Thoracic aorta (tissue), 2 donors: Measurements from ENCODE around the gene PITPNM3. TPM values are rescaled to one million over a fixed set of nuclear protein-coding genes. Genes with fewer than 3 reads are reported as not detected.

Experiments used
- ATAC-seq: fragments of 150-250 bp; one replicate; pipeline ENCODE4 v1.8.0; 2017; ENCODE audit warnings: low read depth; ENCODE audit not compliant: insufficient number of reproducible peaks, low FRiP score
- DNase-seq: peaks from one replicate; pipeline ENCODE4 v3.0.0-alpha.2; 2020; ENCODE audit warnings: low spot score
- H3K27ac ChIP-seq, 2 donors: fragments of 200-600 bp; sonication (generic); 1 replicate in 1 of 2; 2 replicates in 1 of 2; pipeline ENCODE4 v1.5.1; 2016; ENCODE audit warnings: mild to moderate bottlenecking in 2 of 2, moderate library complexity in 2 of 2
- H3K27me3 ChIP-seq: fragments of 200-600 bp; sonication (generic); replicated peaks from 2 replicates; pipeline ENCODE4 v1.6.0; 2016; ENCODE audit warnings: mild to moderate bottlenecking; ENCODE audit not compliant: insufficient read depth
- H3K36me3 ChIP-seq: fragments of 200-600 bp; sonication (generic); one replicate; pipeline ENCODE4 v1.5.1; 2016
- H3K4me1 ChIP-seq, 2 donors: fragments of 200-600 bp; sonication (generic); 1 replicate in 1 of 2; 2 replicates in 1 of 2; pipeline versions ENCODE4 v1.5.1 to v1.6.0; 2016; ENCODE audit warnings: low read depth in 2 of 2, mild to moderate bottlenecking in 1 of 2; ENCODE audit not compliant: control insufficient read depth in 1 of 2
- H3K4me3 ChIP-seq: fragments of 200-600 bp; sonication (generic); 2 replicates; pipeline ENCODE4 v1.5.1; 2016; ENCODE audit warnings: mild to moderate bottlenecking
- H3K9me3 ChIP-seq: fragments of 200-600 bp; sonication (generic); 2 replicates; pipeline ENCODE4 v1.5.1; 2016
- total RNA-seq, 2 donors: library from RNA; depleted of rRNA; stranded (reverse); fragments of >200 nt; gene quantifications; one replicate each; pipeline versions ENCODE4 v1.1.0 to v1.2.3, GENCODE V29; 2016
- TF ChIP-seq, protein P1 (sequence below): fragments of 200-600 bp; sonication (generic); IDR thresholded peaks from one replicate; pipeline ENCODE4 v1.5.1; 2019; ENCODE audit warnings: antibody characterized with exemption

Gene PITPNM3
- total RNA-seq, 2 donors from 2014 or later: 1.8 to 3.1 TPM

- Histone ChIP-seq H3K36me3 (no peaks in the 10 kb centered on the region), H3K27me3 (no peaks in the 10 kb centered on the region), H3K27ac (no peak overlapping the region), H3K4me3 (no peak overlapping the region), H3K4me1 (no peaks in the 10 kb centered on the region), H3K9me3 (no peaks in the 10 kb centered on the region)
- ATAC-seq: no peak
- TF ChIP-seq, protein P1, sequence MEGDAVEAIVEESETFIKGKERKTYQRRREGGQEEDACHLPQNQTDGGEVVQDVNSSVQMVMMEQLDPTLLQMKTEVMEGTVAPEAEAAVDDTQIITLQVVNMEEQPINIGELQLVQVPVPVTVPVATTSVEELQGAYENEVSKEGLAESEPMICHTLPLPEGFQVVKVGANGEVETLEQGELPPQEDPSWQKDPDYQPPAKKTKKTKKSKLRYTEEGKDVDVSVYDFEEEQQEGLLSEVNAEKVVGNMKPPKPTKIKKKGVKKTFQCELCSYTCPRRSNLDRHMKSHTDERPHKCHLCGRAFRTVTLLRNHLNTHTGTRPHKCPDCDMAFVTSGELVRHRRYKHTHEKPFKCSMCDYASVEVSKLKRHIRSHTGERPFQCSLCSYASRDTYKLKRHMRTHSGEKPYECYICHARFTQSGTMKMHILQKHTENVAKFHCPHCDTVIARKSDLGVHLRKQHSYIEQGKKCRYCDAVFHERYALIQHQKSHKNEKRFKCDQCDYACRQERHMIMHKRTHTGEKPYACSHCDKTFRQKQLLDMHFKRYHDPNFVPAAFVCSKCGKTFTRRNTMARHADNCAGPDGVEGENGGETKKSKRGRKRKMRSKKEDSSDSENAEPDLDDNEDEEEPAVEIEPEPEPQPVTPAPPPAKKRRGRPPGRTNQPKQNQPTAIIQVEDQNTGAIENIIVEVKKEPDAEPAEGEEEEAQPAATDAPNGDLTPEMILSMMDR: no peak
- no peak for DNase-seq
Observed at GRCh38 chr17:6468051-6468790, 88.1 kb downstream of the PITPNM3 start.

DNA sequence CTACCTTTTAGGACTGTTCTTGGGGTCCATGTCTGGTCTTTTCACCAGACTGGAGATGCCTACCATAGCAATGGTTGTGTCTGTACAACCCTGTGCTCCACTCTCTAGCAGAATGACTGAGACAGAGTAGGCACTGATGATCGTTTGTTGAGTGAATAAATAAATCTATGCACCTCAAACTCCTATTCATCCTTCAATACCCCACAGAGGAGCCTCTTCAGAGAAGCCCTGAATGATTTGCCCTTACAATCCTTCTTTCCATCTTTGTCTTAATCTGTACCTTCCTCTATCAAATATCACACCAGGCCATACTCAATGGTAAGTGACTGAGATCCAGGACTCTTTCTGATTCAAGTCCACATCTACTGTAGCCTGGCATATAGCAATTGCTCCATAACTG is 88.8 kb downstream of the PITPNM3 start:
- no peaks in the 10 kb centered on the region for H3K27me3 ChIP-seq
- no peaks in the 10 kb centered on the region for H3K36me3 ChIP-seq
- no peak for ATAC-seq
- H3K27ac ChIP-seq: no peak overlapping the region
- TF ChIP-seq, protein P1: no peak
- no peak overlapping the region for H3K4me3 ChIP-seq
- H3K9me3 ChIP-seq: no peaks in the 10 kb centered on the region
- no peak for DNase-seq
- no peaks in the 10 kb centered on the region for H3K4me1 ChIP-seq

- TF ChIP-seq, protein P1: no peak
- no peak for DNase-seq
- no peaks in the 10 kb centered on the region for H3K9me3 ChIP-seq
- no peak overlapping the region for H3K27ac ChIP-seq
- no peaks in the 10 kb centered on the region for H3K4me1 ChIP-seq
- H3K36me3 ChIP-seq: no peaks in the 10 kb centered on the region
- ATAC-seq: no peak
- H3K27me3 ChIP-seq: no peaks in the 10 kb centered on the region
- H3K4me3 ChIP-seq: no peak overlapping the region
Observed at GRCh38 chr17:6465206-6466003, 91.0 kb downstream of the PITPNM3 start.

DNA sequence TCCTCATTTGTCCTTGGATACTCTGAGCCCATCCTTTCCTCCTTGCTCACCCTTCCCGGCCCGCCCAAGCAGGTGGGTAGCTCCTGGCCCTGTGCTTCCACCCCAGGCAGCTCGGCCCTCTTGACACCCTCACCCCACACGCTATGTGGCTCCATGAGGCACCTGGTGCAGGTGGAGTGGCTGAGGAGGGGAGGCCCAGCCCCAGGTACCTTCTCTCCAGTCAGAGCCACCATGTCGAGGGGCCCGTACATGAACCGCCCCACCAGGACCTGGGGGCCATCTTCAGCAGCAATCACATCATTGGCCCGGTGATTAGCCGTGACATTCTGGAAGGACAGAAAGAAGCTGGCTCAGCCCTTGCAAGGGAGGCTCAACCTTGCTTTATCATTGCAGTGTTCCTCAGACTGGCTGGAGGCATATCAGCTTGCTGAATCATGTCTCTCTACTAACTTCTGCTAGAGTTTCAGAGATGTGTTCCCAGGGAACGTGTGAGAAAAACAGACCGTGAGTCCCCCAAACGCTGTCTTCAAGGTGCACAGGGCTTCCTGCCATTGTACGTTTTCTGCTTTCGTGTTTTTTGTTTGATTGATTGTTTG is 91.8 kb downstream of the PITPNM3 start:
- H3K27me3 ChIP-seq: no peaks in the 10 kb centered on the region
- H3K27ac ChIP-seq: no peak overlapping the region
- H3K9me3 ChIP-seq: no peaks in the 10 kb centered on the region
- TF ChIP-seq, protein P1: no peak
- no peak overlapping the region for H3K4me3 ChIP-seq
- no peaks in the 10 kb centered on the region for H3K4me1 ChIP-seq
- ATAC-seq (no peak), DNase-seq (no peak)
- H3K36me3 ChIP-seq: no peaks in the 10 kb centered on the region
